DOHH2 (cell line): ENCODE data around the gene CCDC169.
"Not testable (repeated sequence)": the region's sequence is repeated elsewhere in the genome, so short reads cannot be mapped to it uniquely, and the experiment has no call there.

Experiments used
- H3F3A ChIP-seq: fragments of 200-600 bp; sonication (generic), shearing (Covaris generic); 2 replicates; pipeline ENCODE4 v1.6.0; 2016; ENCODE audit warnings: antibody characterized with exemption, mild to moderate bottlenecking; ENCODE audit not compliant: control insufficient read depth, insufficient read depth
- H3K27ac ChIP-seq: fragments of 200-600 bp; sonication (generic); 2 replicates; pipeline ENCODE4 v1.5.1; 2014; ENCODE audit warnings: low read depth, mild to moderate bottlenecking, low read length, moderate library complexity
- H3K27me3 ChIP-seq: fragments of 200-600 bp; sonication (generic); 2 replicates; pipeline ENCODE4 v1.6.1; 2014; ENCODE audit warnings: mild to moderate bottlenecking, low read length, mixed read lengths; ENCODE audit not compliant: control insufficient read depth
- H3K36me3 ChIP-seq: fragments of 200-600 bp; sonication (generic); 2 replicates; pipeline ENCODE4 v1.6.1; 2014; ENCODE audit warnings: mild to moderate bottlenecking, low read length, moderate library complexity, mixed read lengths; ENCODE audit not compliant: control insufficient read depth
- H3K4me1 ChIP-seq: fragments of 200-600 bp; sonication (generic); 2 replicates; pipeline ENCODE4 v1.6.1; 2014; ENCODE audit warnings: mild to moderate bottlenecking, low read length, mixed read lengths; ENCODE audit not compliant: control insufficient read depth
- H3K4me2 ChIP-seq: fragments of 200-600 bp; sonication (generic); 2 replicates; pipeline ENCODE4 v1.6.0; 2014; ENCODE audit warnings: mild to moderate bottlenecking, low read length, moderate library complexity
- H3K4me3 ChIP-seq: fragments of 200-600 bp; sonication (generic); 2 replicates; pipeline ENCODE4 v1.5.1; 2014; ENCODE audit warnings: mild to moderate bottlenecking, low read length, mixed read lengths
- H3K79me2 ChIP-seq: fragments of 200-600 bp; sonication (generic); 2 replicates; pipeline ENCODE4 v1.6.1; 2014; ENCODE audit warnings: mild to moderate bottlenecking, low read length, mixed read lengths; ENCODE audit not compliant: control insufficient read depth
- H3K9me2 ChIP-seq: fragments of 200-600 bp; sonication (generic); replicated peaks from 2 replicates; pipeline ENCODE4 v1.6.1; 2014; ENCODE audit warnings: mild to moderate bottlenecking, low read length, mixed read lengths; ENCODE audit not compliant: control insufficient read depth
- H3K9me3 ChIP-seq: fragments of 200-600 bp; sonication (generic); 2 replicates; pipeline ENCODE4 v1.6.1; 2014; ENCODE audit warnings: antibody characterized with exemption, low read length, mixed read lengths; ENCODE audit not compliant: control insufficient read depth, insufficient read depth
- H4K20me1 ChIP-seq: fragments of 200-600 bp; sonication (generic); 2 replicates; pipeline ENCODE4 v1.6.0; 2014; ENCODE audit warnings: low read depth, mild to moderate bottlenecking, antibody characterized with exemption, low read length, moderate library complexity; ENCODE audit not compliant: control insufficient read depth, insufficient read depth
- EZH2phosphoT487 ChIP-seq: fragments of 200-600 bp; sonication (generic); IDR thresholded peaks from 2 replicates; pipeline ENCODE4 v1.6.1; 2017; ENCODE audit warnings: borderline replicate concordance, mild to moderate bottlenecking, antibody characterized with exemption, low read length, moderate library complexity, mixed read lengths
- TF ChIP-seq, protein P1 (sequence below): fragments of 200-600 bp; sonication (generic); IDR thresholded peaks from one replicate; pipeline ENCODE4 v1.5.1; 2014; ENCODE audit warnings: antibody characterized with exemption, mild to moderate bottlenecking, low read depth, low read length; ENCODE audit not compliant: poor library complexity, severe bottlenecking

CCDC169 gene

DNA sequence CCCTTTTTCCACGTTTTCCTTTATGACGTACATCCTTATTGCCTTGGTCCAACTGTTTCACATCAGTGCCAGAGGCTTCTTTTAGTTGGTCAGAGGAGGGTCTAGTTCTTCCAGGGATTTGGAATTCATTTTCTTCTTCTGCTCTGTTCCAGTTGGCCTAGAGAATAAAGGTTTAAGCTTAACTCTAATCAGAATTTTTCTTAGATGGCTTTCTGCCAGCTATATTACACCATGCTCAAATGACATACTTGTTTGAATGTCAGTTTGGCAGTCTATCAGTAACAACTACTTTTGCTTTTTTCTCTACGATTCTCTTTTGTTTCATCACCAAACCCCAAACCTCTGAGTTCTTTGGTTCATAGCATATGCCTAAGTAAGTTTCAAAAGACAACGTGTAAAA is 31.7 kb upstream of the CCDC169 start:
- no peaks in the 10 kb centered on the region for H3K4me1 ChIP-seq
- no peaks in the 10 kb centered on the region for H3K36me3 ChIP-seq
- no peak overlapping the region for H3K27ac ChIP-seq
- no peaks in the 10 kb centered on the region for H3K79me2 ChIP-seq
- peaks cover 4% of the 10 kb centered on the region for H3K27me3 ChIP-seq
- TF ChIP-seq, protein P1, sequence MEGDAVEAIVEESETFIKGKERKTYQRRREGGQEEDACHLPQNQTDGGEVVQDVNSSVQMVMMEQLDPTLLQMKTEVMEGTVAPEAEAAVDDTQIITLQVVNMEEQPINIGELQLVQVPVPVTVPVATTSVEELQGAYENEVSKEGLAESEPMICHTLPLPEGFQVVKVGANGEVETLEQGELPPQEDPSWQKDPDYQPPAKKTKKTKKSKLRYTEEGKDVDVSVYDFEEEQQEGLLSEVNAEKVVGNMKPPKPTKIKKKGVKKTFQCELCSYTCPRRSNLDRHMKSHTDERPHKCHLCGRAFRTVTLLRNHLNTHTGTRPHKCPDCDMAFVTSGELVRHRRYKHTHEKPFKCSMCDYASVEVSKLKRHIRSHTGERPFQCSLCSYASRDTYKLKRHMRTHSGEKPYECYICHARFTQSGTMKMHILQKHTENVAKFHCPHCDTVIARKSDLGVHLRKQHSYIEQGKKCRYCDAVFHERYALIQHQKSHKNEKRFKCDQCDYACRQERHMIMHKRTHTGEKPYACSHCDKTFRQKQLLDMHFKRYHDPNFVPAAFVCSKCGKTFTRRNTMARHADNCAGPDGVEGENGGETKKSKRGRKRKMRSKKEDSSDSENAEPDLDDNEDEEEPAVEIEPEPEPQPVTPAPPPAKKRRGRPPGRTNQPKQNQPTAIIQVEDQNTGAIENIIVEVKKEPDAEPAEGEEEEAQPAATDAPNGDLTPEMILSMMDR, result no peak
- no peak for TF ChIP-seq EZH2phosphoT487
- no peaks in the 10 kb centered on the region for H3F3A ChIP-seq
- H4K20me1 ChIP-seq, result no peaks in the 10 kb centered on the region
- no peaks in the 10 kb centered on the region for H3K9me2 ChIP-seq
- no peak overlapping the region for H3K4me2 ChIP-seq
- H3K9me3 ChIP-seq, result no peaks in the 10 kb centered on the region
- H3K4me3 ChIP-seq, result no peak overlapping the region

DNA sequence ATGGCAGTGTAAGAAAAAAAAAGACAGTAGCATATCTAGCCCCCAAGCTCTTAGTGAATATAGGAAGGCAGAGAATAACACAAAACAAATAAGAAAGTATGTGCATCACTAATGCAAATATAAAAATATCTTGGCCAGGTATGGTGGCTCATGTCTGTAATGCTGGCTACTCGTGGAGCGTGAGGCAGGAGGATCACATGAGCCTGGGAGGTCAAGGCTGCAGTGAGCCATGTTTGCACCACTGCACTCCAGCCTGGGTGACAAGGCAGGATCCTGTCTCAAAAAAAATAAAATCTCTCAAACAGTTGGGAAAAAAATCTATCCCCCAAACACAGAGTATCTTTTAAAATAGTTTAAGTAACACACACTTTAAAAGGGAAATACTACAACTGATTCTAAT is 31.2 kb upstream of the CCDC169 start:
- Histone ChIP-seq H3K9me3 (no peaks in the 10 kb centered on the region), H3K36me3 (no peaks in the 10 kb centered on the region), H3K4me1 (no peaks in the 10 kb centered on the region), H3K4me3 (no peak overlapping the region), H3K9me2 (no peaks in the 10 kb centered on the region), H3K79me2 (no peaks in the 10 kb centered on the region), H3K27me3 (peaks cover 4% of the 10 kb centered on the region), H3K4me2 (no peak overlapping the region), H4K20me1 (no peaks in the 10 kb centered on the region), H3K27ac (no peak overlapping the region), H3F3A (no peaks in the 10 kb centered on the region)
- no peak for TF ChIP-seq EZH2phosphoT487
- TF ChIP-seq, protein P1, result no peak

GRCh38 chr13:36325912-36326311 is 28.3 kb upstream of the CCDC169 start:
- Histone ChIP-seq H3K4me1 (no peaks in the 10 kb centered on the region), H3F3A (no peaks in the 10 kb centered on the region), H3K4me2 (no peak overlapping the region), H4K20me1 (no peaks in the 10 kb centered on the region), H3K79me2 (no peaks in the 10 kb centered on the region), H3K27ac (no peak overlapping the region), H3K27me3 (peaks cover 4% of the 10 kb centered on the region), H3K36me3 (no peaks in the 10 kb centered on the region), H3K4me3 (no peak overlapping the region), H3K9me3 (no peaks in the 10 kb centered on the region), H3K9me2 (no peaks in the 10 kb centered on the region)
- TF ChIP-seq, protein P1, result no peak
- no peak for TF ChIP-seq EZH2phosphoT487

DNA sequence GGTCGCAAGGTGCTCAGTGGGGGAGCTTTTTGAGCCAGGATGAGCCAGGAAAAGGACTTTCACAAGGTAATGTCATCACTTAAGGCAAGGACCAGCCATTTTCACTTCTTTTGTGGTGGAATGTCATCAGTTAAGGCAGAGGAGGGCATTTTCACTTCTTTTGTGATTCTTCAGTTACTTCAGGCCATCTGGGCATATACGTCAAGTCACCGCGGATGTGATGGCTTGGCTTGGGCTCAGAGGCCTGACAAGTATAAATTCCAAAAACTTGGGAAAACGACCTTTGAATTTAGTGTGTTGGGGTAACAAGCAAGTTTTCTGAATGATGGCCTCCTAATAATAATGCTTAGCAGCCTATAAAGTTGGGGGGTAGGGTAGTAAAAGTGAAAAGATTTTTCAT is 27.3 kb upstream of the CCDC169 start:
- H3K4me1 ChIP-seq, H3K4me2 ChIP-seq, H3F3A ChIP-seq, H3K79me2 ChIP-seq, H3K9me3 ChIP-seq, H3K27me3 ChIP-seq, H4K20me1 ChIP-seq, H3K36me3 ChIP-seq, H3K9me2 ChIP-seq, H3K27ac ChIP-seq, H3K4me3 ChIP-seq: not testable (repeated sequence)
